IMR-90 (cell line): ENCODE measurements around the gene PALLD. TPM values are rescaled to one million over a fixed set of nuclear protein-coding genes. Genes with fewer than 3 reads are reported as not detected.

Experiments used
- ATAC-seq: fragments of 200-7000 bp; cut with Tn5 transposase; 2 replicates; pipeline ENCODE4 v1.9.1; 2020; ENCODE audit warnings: low read depth, mild to moderate bottlenecking, moderate library complexity
- BruUV-seq: library from RNA; stranded (reverse); fragments of 400-500 nt; replicated peaks from 2 replicates; lab custom pipeline; 2021; lab: Mats Ljungman, UMichigan
- CTCF ChIA-PET: fragments of 300-600 bp; formaldehyde crosslinking; extraction: SDS; loops from one replicate; lab custom pipeline; 2021; ENCODE audit warnings: antibody characterized with exemption; lab: Yijun Ruan, JAX
- POLR2A ChIA-PET: fragments of 300-600 bp; sonication (Branson Sonifier 250); formaldehyde crosslinking; loops from one replicate; lab custom pipeline; 2022; ENCODE audit warnings: antibody characterized with exemption; ENCODE audit not compliant: unreplicated experiment; lab: Charles Lee
- DNase-seq: peaks from one replicate; pipeline ENCODE4 v3.0.0; 2013
- H2AFZ ChIP-seq: replicated peaks from 2 replicates; pipeline ENCODE3; 2013; ENCODE audit warnings: low read length, mild to moderate bottlenecking; ENCODE audit not compliant: poor library complexity
- H2AK5ac ChIP-seq: 2 replicates; pipeline ENCODE4 v1.6.1; 2013; ENCODE audit warnings: low read depth, low read length, inconsistent platforms
- H2AK9ac ChIP-seq: replicated peaks from 2 replicates; pipeline ENCODE3; 2013; ENCODE audit warnings: mild to moderate bottlenecking, low read depth, low read length, moderate library complexity; ENCODE audit not compliant: poor library complexity
- H2BK120ac ChIP-seq: 2 replicates; pipeline ENCODE4 v1.6.1; 2013; ENCODE audit warnings: low read depth, low read length, inconsistent platforms
- H2BK15ac ChIP-seq: 3 replicates; pipeline ENCODE4 v1.6.1; 2013; ENCODE audit warnings: low read depth, low read length, inconsistent platforms
- H2BK20ac ChIP-seq: 2 replicates; pipeline ENCODE4 v1.6.1; 2013; ENCODE audit warnings: low read depth, mild to moderate bottlenecking, inconsistent platforms, low read length, moderate library complexity
- H2BK5ac ChIP-seq: 2 replicates; pipeline ENCODE4 v1.6.1; 2013; ENCODE audit warnings: mild to moderate bottlenecking, low read depth, low read length, inconsistent platforms; ENCODE audit not compliant: poor library complexity, severe bottlenecking
- H3K14ac ChIP-seq: replicated peaks from 2 replicates; pipeline ENCODE4 v1.6.1; 2013; ENCODE audit warnings: low read depth, low read length, inconsistent platforms
- H3K18ac ChIP-seq: 2 replicates; pipeline ENCODE4 v1.6.1; 2013; ENCODE audit warnings: low read depth, low read length, control low read depth
- H3K23ac ChIP-seq: 2 replicates; pipeline ENCODE4 v1.6.1; 2013; ENCODE audit warnings: low read depth, low read length, inconsistent platforms
- H3K27ac ChIP-seq: 2 replicates; pipeline ENCODE4 v1.5.1; 2013; ENCODE audit warnings: mild to moderate bottlenecking, control low read depth, low read length; ENCODE audit not compliant: insufficient read depth
- H3K27me3 ChIP-seq: 2 replicates; pipeline ENCODE4 v1.6.1; 2013; ENCODE audit warnings: low read length; ENCODE audit not compliant: control insufficient read depth, insufficient read depth
- H3K36me3 ChIP-seq: 2 replicates; pipeline ENCODE4 v1.6.1; 2013; ENCODE audit warnings: low read length, mixed read lengths; ENCODE audit not compliant: control insufficient read depth, insufficient read depth
- H3K4ac ChIP-seq: 2 replicates; pipeline ENCODE4 v1.6.1; 2013; ENCODE audit warnings: low read depth, low read length, inconsistent platforms
- H3K4me1 ChIP-seq: 2 replicates; pipeline ENCODE4 v1.6.1; 2013; ENCODE audit warnings: low read length, mixed read lengths; ENCODE audit not compliant: control insufficient read depth, insufficient read depth
- H3K4me2 ChIP-seq: 2 replicates; pipeline ENCODE4 v1.6.1; 2013; ENCODE audit warnings: low read depth, mild to moderate bottlenecking, control low read depth, low read length, moderate library complexity
- H3K4me3 ChIP-seq: 2 replicates; pipeline ENCODE4 v1.5.1; 2013; ENCODE audit warnings: low read depth, mild to moderate bottlenecking, control low read depth, low read length, moderate library complexity; ENCODE audit not compliant: insufficient read depth
- H3K56ac ChIP-seq: 2 replicates; pipeline ENCODE4 v1.6.1; 2013; ENCODE audit warnings: low read length, inconsistent platforms; ENCODE audit not compliant: insufficient read depth; ENCODE audit errors: extremely low read depth
- H3K79me1 ChIP-seq, 2 experiments: 2 replicates each; pipeline ENCODE4 v1.6.1; 2013; ENCODE audit warnings: low read length in 2 of 2, inconsistent platforms in 1 of 2, low read depth in 1 of 2
- H3K9ac ChIP-seq: 2 replicates; pipeline ENCODE4 v1.6.1; 2013; ENCODE audit warnings: low read depth, low read length, control low read depth
- H3K9me1 ChIP-seq: 2 replicates; pipeline ENCODE4 v1.6.1; 2013; ENCODE audit warnings: low read length, inconsistent platforms; ENCODE audit not compliant: insufficient read depth
- H3K9me3 ChIP-seq: 2 replicates; pipeline ENCODE4 v1.6.1; 2013; ENCODE audit warnings: low read length; ENCODE audit not compliant: control insufficient read depth, insufficient read depth
- H4K20me1 ChIP-seq: 2 replicates; pipeline ENCODE4 v1.6.1; 2013; ENCODE audit warnings: low read length, inconsistent platforms; ENCODE audit not compliant: insufficient read depth
- H4K5ac ChIP-seq: 2 replicates; pipeline ENCODE4 v1.6.1; 2013; ENCODE audit warnings: mild to moderate bottlenecking, low read depth, low read length, control low read depth
- H4K8ac ChIP-seq, 2 experiments: 2 replicates each; pipeline ENCODE4 v1.6.1; 2013; ENCODE audit warnings: low read depth in 2 of 2, low read length in 2 of 2, control low read depth in 1 of 2, inconsistent platforms in 1 of 2
- H4K91ac ChIP-seq: 2 replicates; pipeline ENCODE4 v1.6.1; 2013; ENCODE audit warnings: low read depth, low read length, inconsistent platforms; ENCODE audit not compliant: insufficient read depth
- CTCF ChIP-seq: conservative IDR thresholded peaks from 2 replicates; pipeline ENCODE4 v1.5.1; 2012; ENCODE audit warnings: mild to moderate bottlenecking, low read depth, low read length, improper control_type of control experiment
- WGBS, 2 experiments: methylation state at CpG; one replicate each; pipeline versions ENCODE4 v1.1.5 to v1.1.7; 2013; ENCODE audit warnings: missing lambda C conversion rate in 2 of 2; ENCODE audit not compliant: insufficient read length in 1 of 2; ENCODE audit errors: extremely low coverage in 2 of 2; 5-methylcytosine and 5-hydroxymethylcytosine counted together
- dilution Hi-C: fragments of 300-500 bp; cut with HindIII; formaldehyde crosslinking; loops from one replicate; pipeline ENCODE4 v1.14.3; 2018; ENCODE audit warnings: low sequenced_read_pairs; ENCODE audit not compliant: unreplicated experiment
- in situ Hi-C: fragments of 300-500 bp; cut with MboI; formaldehyde crosslinking; loops from 3 replicates; pipeline ENCODE4 v1.14.3; 2019; ENCODE audit warnings: low sequenced_read_pairs, inconsistent platforms, mixed read lengths
- intact Hi-C: fragments of 100-400 bp; cut with micrococcal nuclease; formaldehyde crosslinking; loops from 2 replicates; pipeline ENCODE4 v1.10.0; 2022
- polyA plus RNA-seq, 3 experiments: library from polyadenylated mRNA; depleted of rRNA; stranded (reverse); fragments of >200 nt; gene quantifications; 2 replicates each; pipeline ENCODE4 v1.2.3, GENCODE V29; 2012; ENCODE audit warnings: low replicate concordance in 1 of 3
- total RNA-seq: library from RNA; depleted of rRNA; stranded (reverse); fragments of >200 nt; gene quantifications from 2 replicates; pipeline ENCODE4 v1.2.3, GENCODE V29; 2012

The PALLD gene
- total and polyA plus RNA-seq, 2 of the 4 experiments (the other 2 are of a cell fraction): 91.0 to 91.9 TPM

DNA sequence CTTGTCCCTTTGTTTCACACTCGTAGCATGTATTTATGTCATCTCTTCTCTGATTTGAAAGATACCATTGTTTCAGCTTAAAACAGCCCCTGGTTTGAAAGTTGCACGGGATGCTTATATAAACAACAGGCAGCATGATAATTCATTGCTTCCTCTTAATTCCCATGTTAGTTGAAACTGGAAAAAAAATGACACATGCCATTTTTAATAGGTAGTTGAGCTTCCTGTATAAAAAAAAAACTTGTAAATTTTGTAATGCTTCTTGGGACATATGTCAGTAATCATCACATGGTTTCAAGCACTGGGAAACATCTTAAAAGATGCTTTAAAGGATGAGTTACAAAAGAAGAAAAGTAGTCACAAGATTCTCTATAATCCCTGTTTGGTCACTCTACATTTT, 243.0 kb downstream of the PALLD start:
- ATAC-seq: no peak
- ChIA-PET CTCF (no interaction called here), POLR2A (interaction anchor here (0.6 kb wide), 1 partner anchor 99 kb away, joined by 20 read pairs; no protein-coding TSS in a partner anchor)
- dilution Hi-C loops (no loop called here), in situ Hi-C loops (no loop called here), intact Hi-C loops (no loop called here)
- no peak overlapping the region for H3K4ac ChIP-seq
- no peak overlapping the region for H3K4me3 ChIP-seq
- 0 out of 3 replicates have a peak overlapping the region, but pooled peaks have one; percentile 5 for H2BK15ac ChIP-seq
- no CpG with 5 or more reads among the region's 2 CpGs for WGBS, 2 experiments
- no TSS peak for BruUV-seq
- H3K79me1 ChIP-seq: no peaks in the 10 kb centered on the region; a peak in 1 of 4 replicates
- H2AK5ac ChIP-seq: no peak overlapping the region
- no peaks in the 10 kb centered on the region for H3K27me3 ChIP-seq
- H2BK5ac ChIP-seq: no peak overlapping the region
- H3K18ac ChIP-seq: no peak overlapping the region
- peaks cover 6% of the 10 kb centered on the region for H3K9me1 ChIP-seq
- no peak overlapping the region for H4K8ac ChIP-seq
- TF ChIP-seq CTCF: no peak
- peaks cover 10% of the 10 kb centered on the region for H3K4me1 ChIP-seq
- H4K5ac ChIP-seq: no peak overlapping the region
- DNase-seq: no peak
- H3K36me3 ChIP-seq: no peaks in the 10 kb centered on the region
- no peak overlapping the region for H3K14ac ChIP-seq
- no peak overlapping the region for H4K91ac ChIP-seq
- no peak overlapping the region for H2BK120ac ChIP-seq
- no peak overlapping the region for H2AFZ ChIP-seq
- H3K27ac ChIP-seq: no peak overlapping the region
- no peaks in the 10 kb centered on the region for H4K20me1 ChIP-seq
- H3K4me2 ChIP-seq: no peak overlapping the region
- no peak overlapping the region for H2BK20ac ChIP-seq
- H3K9me3 ChIP-seq: no peaks in the 10 kb centered on the region
- H3K56ac ChIP-seq: no peak overlapping the region
- H2AK9ac ChIP-seq: no peak overlapping the region
- no peak overlapping the region for H3K9ac ChIP-seq
- no peak overlapping the region for H3K23ac ChIP-seq
